HG03469 (cell line): ENCODE results near the gene IL17RD.

Experiments used
- ATAC-seq: cut with Tn5 transposase; IDR thresholded peaks from one replicate; pipeline ENCODE4 v1.9.1; 2021; ENCODE audit warnings: mild to moderate bottlenecking, moderate library complexity, moderate number of reproducible peaks; ENCODE audit not compliant: unreplicated experiment

The IL17RD gene

GRCh38 chr3:57164657-57165573 lies at the start of gene IL17RD:
Gene IL17RD (minus strand): TSS chr3:57165353. CDS start chr3:57165286, 67 bp downstream.
- ATAC-seq: no peak

GRCh38 chr3:57206423-57206822 lies 41.3 kb upstream of the IL17RD start:
- ATAC-seq: no peak

- ATAC-seq: no peak
Measured at GRCh38 chr3:57199895-57200297, 34.7 kb upstream of the IL17RD start, which contains the start of gene HESX1. Gene HESX1 (minus strand): TSS chr3:57199978. CDS start chr3:57199918, 60 bp downstream.

DNA sequence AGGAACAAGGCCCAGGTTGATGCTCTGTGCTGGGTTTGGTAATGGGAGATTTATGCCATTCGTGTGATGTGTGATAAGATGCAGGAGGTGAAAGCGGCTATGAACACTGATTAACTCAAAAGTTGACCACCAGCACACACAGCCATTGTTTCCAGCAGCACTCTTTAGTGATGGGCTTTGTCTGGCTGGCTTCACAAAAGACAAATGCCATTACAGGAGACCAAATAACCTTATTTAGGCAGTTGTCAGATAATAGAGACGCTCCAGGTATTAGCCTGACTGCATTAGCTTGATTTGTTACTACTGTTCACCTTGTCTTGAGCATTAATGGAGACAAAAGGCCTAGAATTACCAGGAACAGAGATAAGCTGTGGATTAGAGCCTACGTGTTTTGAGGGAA lies 29.5 kb upstream of the IL17RD start:
- no peak for ATAC-seq

- ATAC-seq: no peak
Measured at GRCh38 chr3:57192028-57192427, 26.9 kb upstream of the IL17RD start.

- no peak for ATAC-seq
Measured at GRCh38 chr3:57184526-57184925, 19.4 kb upstream of the IL17RD start.

GRCh38 chr3:57179580-57180410 lies 14.6 kb upstream of the IL17RD start:
- no peak for ATAC-seq

- no peak for ATAC-seq
Measured at GRCh38 chr3:57176045-57176444, 10.9 kb upstream of the IL17RD start.

DNA sequence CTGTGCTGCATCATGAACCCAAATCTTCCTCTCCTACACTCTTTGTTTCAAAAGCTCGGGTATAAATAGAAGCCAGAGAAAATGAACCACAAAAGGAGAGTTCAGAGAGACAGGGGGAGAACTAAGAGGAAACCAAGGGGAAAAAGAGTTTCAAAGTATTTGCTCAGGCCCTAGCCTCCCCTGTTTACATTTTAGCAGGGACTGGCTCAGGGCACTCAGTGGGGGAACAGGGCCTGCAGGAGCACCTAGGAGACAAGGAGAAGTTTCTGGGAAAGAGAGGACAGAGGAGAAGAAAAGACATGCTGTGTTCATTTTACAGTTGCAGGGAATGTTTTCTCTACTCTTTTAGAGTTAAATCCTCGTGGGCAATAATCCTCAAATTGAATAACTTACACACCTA lies 8.5 kb upstream of the IL17RD start:
- ATAC-seq: no peak

DNA sequence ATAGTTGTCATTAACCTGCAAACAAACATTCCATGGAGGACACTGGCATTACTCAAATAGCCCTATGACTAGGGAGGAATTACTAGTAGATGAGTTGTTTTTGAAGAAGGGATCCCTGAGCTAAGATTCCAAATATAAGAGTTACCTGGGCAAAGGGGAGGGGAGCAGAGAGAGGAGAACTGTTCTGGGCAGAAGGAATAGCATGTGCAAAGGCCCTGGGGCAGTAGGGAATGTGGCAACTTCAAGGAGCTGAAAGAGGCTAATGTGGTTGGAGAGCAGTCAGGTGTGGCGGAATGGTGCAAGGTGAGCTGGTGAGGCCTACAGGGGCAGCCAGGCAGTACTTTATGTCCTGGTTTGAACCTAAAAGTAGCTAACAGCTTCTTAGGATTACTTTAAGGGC lies 5.8 kb upstream of the IL17RD start:
- no peak for ATAC-seq

GRCh38 chr3:57169872-57170623 lies 4.9 kb upstream of the IL17RD start:
- ATAC-seq: no peak

- ATAC-seq: no peak
Measured at GRCh38 chr3:57169108-57169507, 4.0 kb upstream of the IL17RD start.

DNA sequence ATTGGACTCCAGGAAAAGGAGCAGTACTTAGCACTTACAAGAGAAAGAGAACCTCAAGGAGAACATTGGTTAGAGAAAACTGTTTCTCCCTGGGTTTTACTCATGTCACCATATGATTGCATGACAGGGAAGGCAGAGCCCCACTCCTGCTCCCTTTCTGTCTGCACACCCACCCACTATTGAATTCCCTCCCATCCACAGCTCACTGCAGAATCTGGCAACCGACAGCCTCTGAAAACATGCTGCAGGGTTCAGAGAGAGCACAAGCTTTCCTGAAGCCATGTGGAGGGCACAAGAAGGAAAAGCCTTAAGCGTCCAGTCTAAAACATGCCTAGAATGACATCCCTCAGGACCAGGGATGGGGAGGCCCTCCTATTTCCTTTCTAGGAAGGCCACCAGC lies 3.0 kb upstream of the IL17RD start:
- ATAC-seq: no peak

DNA sequence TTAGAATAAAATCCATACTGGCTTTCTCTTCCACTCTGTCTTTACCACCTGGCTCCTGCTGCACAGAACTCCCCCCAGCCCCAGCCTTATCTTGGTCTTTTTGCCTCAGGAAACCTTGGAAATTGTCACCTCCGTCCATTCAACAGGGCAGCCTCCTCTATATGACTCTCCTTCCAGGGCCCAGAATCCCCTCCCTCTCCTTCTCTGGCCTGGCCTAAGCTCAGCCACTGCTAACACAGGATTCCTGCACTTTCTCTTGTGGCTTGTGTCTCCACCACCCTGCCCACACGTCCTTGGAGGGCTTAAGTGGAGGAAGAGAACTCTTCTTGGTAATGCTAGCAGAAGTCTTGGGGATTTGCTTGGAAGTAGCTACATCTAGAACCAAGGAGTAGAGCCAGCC lies 1.5 kb upstream of the IL17RD start:
- no peak for ATAC-seq

DNA sequence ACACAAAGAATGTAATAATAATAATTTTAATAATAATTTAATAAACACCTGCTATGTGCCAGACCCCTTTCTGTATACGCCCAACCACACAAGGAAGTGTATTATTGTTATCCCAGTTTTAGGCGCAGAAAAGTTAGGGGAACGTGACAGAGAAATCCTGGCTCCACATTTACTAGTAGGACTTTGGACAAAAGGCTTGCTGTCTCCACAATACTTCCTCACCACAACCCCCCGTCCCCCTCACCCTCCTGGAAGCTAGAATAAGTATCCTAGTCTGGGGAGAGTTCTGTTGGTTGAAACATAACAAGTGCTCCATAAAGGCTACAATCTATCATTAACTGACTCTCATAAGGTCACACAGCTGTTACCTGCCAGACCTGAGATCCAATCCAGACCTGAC lies 488 bp upstream of the IL17RD start:
- ATAC-seq: no peak

DNA sequence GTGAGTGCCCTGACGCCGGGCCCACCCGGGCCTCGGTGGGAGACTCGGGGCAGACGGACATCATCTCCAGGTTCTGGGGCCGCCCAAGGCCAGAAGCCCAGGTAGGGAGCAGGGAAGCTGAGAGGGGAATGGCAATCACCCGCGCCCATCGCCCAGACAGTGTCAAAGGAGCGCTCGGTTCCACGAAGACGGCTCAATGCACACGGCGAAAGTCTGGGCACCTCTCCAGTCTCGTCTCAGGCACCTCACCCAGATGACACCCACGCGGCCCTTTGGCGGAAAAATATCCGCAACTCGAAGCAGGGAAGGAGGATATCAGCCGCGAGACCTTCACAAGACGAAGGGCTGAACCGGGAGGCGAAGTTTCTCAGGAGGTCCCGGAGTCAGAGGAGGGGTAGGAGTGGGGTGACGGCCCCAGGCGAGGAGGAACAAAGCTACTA lies 916 bp downstream of the IL17RD start:
- no peak for ATAC-seq

DNA sequence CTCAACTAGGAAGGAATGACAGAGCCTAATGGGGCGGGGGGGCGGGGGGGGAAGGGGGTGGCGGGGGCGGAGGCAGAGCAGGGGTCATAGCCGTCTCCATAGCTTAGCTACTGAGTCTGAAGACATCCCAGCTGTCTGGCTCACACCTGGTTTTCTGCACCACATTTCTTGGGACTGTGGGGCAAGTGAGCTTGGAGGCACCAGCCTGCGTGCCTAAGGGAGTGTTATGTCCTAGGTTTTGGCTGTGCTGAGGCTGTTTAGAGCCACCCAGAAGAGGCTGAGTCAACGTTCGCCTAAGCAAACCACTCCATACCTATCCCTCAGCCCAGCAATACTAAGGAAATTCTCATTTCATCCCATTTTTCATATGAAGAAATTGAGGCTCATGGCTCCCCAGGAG lies 1.4 kb downstream of the IL17RD start:
- no peak for ATAC-seq

DNA sequence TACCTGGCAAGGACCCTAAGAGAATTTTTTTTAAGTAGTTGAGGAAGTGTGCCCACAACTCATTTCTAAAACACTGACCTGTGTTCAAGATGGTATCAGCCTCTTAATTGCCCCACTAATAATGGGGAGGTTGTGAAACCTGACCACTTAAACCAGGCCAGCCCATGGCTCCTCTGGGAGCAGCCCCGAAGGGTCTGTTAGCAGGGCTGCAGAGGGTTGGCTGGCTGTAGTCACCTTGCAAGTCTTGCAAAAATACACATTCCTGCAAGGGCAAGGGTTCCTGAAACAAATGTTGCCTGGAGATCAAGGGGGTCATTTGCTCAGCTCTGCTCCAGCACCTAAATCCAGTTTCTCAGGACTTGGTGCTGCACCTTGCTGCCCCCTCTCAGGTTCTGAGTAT lies 3.2 kb downstream of the IL17RD start:
- ATAC-seq: no peak

- ATAC-seq: no peak
Measured at GRCh38 chr3:57160765-57161538, 4.2 kb downstream of the IL17RD start.

GRCh38 chr3:57160076-57160764 lies 4.9 kb downstream of the IL17RD start:
- ATAC-seq: no peak
